Endothelial cell of hepatic sinusoid (primary cell): Measurements from ENCODE around the gene IER2.
"Not testable (repeated sequence)": the region's sequence is repeated elsewhere in the genome, so short reads cannot be mapped to it uniquely, and the experiment has no call there.

Source experiments
- in situ Hi-C: cut with HindIII; loops from 2 replicates; pipeline ENCODE4 v1.10.0; 2017; ENCODE audit warnings: low sequenced_read_pairs

IER2 gene

GRCh38 chr19:13190781-13191540 is 40.8 kb downstream of the IER2 start:
- in situ Hi-C loops: no loop called here

- in situ Hi-C loops: no loop called here
Measured at GRCh38 chr19:13195678-13196077, 45.5 kb downstream of the IER2 start.

- in situ Hi-C loops: no loop called here
Measured at GRCh38 chr19:13198634-13199033, 48.4 kb downstream of the IER2 start.

GRCh38 chr19:13202112-13202511 is 51.9 kb downstream of the IER2 start:
- in situ Hi-C loops: not testable (repeated sequence)
